Natural killer cell treated with Interleukin-12 subunit alpha and Interleukin-12 subunit beta and Interleukin-15 and Interleukin-18, amount 100 ng/mL, for 72 hours (primary cell): ENCODE results near the gene LEFTY2. TPM values are rescaled to one million over a fixed set of nuclear protein-coding genes. Genes with fewer than 3 reads are reported as not detected.
"Not testable (repeated sequence)": the region's sequence is repeated elsewhere in the genome, so short reads cannot be mapped to it uniquely, and the experiment has no call there.

Experiments
- ATAC-seq, 2 donors: fragments of 150-1000 bp; cut with Tn5 transposase in 1 of 2; sonication (Bioruptor Pico), chemical (Tn5 transposase) in 1 of 2; 2 replicates each; pipeline ENCODE4 v1.10.0; 2021
- DNase-seq: peaks from one replicate; pipeline ENCODE4 v3.0.0; 2022; ENCODE audit warnings: low spot score
- H3K27ac Mint-ChIP-seq, 2 donors: 1 replicate in 1 of 2; 2 replicates in 1 of 2; pipeline ENCODE4 v1.8.0; 2022; ENCODE audit warnings: mixed read lengths in 2 of 2, mild to moderate bottlenecking in 1 of 2, moderate library complexity in 1 of 2
- H3K27me3 Mint-ChIP-seq, 2 donors: 1 replicate in 1 of 2; 2 replicates in 1 of 2; pipeline ENCODE4 v1.8.0; 2022; ENCODE audit warnings: mixed read lengths in 2 of 2
- H3K36me3 Mint-ChIP-seq: one replicate; pipeline ENCODE4 v1.8.0; 2022; ENCODE audit warnings: mixed read lengths
- H3K4me1 Mint-ChIP-seq, 2 donors: 1 replicate in 1 of 2; 2 replicates in 1 of 2; pipeline ENCODE4 v1.8.0; 2022; ENCODE audit warnings: low read depth in 2 of 2, mixed read lengths in 2 of 2, mild to moderate bottlenecking in 1 of 2
- H3K4me3 Mint-ChIP-seq: one replicate; pipeline ENCODE4 v1.8.0; 2022; ENCODE audit warnings: mixed read lengths
- H3K9me3 Mint-ChIP-seq: 2 replicates; pipeline ENCODE4 v1.8.0; 2022; ENCODE audit warnings: mixed read lengths
- total RNA-seq, 2 donors: library from RNA; stranded (reverse); gene quantifications; one replicate each; pipeline ENCODE4 v1.2.3, GENCODE V29; 2022

The LEFTY2 gene
- total RNA-seq, 2 donors from 2014 or later, result not detected

- H3K4me3 Mint-ChIP-seq, result peak overlapping the region; percentile 44
- H3K4me1 Mint-ChIP-seq, result peaks cover 18 to 25% of the 10 kb centered on the region in 2 donors
- ATAC-seq (no peak), DNase-seq (no peak)
- no peaks in the 10 kb centered on the region for H3K36me3 Mint-ChIP-seq
- H3K27me3 Mint-ChIP-seq, result peaks cover 0 to 3% of the 10 kb centered on the region in 2 donors
- H3K27ac Mint-ChIP-seq, result peak overlapping the region in 1 of 2 donors; percentile 52
- no peaks in the 10 kb centered on the region for H3K9me3 Mint-ChIP-seq
These were observed 44.5 kb downstream of the LEFTY2 start for GRCh38 chr1:225896494-225896893.

- H3K27me3 Mint-ChIP-seq, result peaks cover 0 to 4% of the 10 kb centered on the region in 2 donors
- no peaks in the 10 kb centered on the region for H3K36me3 Mint-ChIP-seq
These were observed 48.7 kb downstream of the LEFTY2 start for GRCh38 chr1:225892307-225892706.

GRCh38 chr1:225891229-225891972 is 49.6 kb downstream of the LEFTY2 start:
- Mint-ChIP-seq H3K4me1 (peaks cover under 1 to 1% of the 10 kb centered on the region in 2 donors), H3K36me3 (no peaks in the 10 kb centered on the region), H3K9me3 (no peaks in the 10 kb centered on the region), H3K27me3 (peaks cover 0 to 4% of the 10 kb centered on the region in 2 donors), H3K4me3 (no peak overlapping the region), H3K27ac (no peak overlapping the region)
- ATAC-seq (no peak), DNase-seq (no peak)

More at GRCh38 chr1:225892307-225892706, 48.7 kb downstream of the LEFTY2 start:
- no peaks in the 10 kb centered on the region for H3K9me3 Mint-ChIP-seq
- no peak overlapping the region for H3K27ac Mint-ChIP-seq
- H3K4me3 Mint-ChIP-seq, result no peak overlapping the region
- peaks cover 9 to 11% of the 10 kb centered on the region in 2 donors for H3K4me1 Mint-ChIP-seq
- DNase-seq (no peak), ATAC-seq (no peak)

GRCh38 chr1:225890346-225891228 is 50.4 kb downstream of the LEFTY2 start:
- no peak for DNase-seq
- Mint-ChIP-seq H3K9me3 (no peaks in the 10 kb centered on the region), H3K27ac (no peak overlapping the region), H3K4me1 (no peaks in the 10 kb centered on the region), H3K4me3 (no peak overlapping the region), H3K36me3 (no peaks in the 10 kb centered on the region), H3K27me3 (peaks cover 0 to 4% of the 10 kb centered on the region in 2 donors)
- ATAC-seq, result no peak

- peaks cover 0 to 4% of the 10 kb centered on the region in 2 donors for H3K27me3 Mint-ChIP-seq
- H3K27ac Mint-ChIP-seq, result no peak overlapping the region
- ATAC-seq (no peak), DNase-seq (no peak)
- H3K9me3 Mint-ChIP-seq, result no peaks in the 10 kb centered on the region
- H3K4me3 Mint-ChIP-seq, result no peak overlapping the region
- no peaks in the 10 kb centered on the region for H3K36me3 Mint-ChIP-seq
- H3K4me1 Mint-ChIP-seq, result no peaks in the 10 kb centered on the region
These were observed 51.3 kb downstream of the LEFTY2 start for GRCh38 chr1:225889743-225890142.

- Mint-ChIP-seq H3K36me3 (no peaks in the 10 kb centered on the region), H3K27ac (no peak within 1 kb of the TSS), H3K4me3 (no peak within 1 kb of the TSS), H3K4me1 (peaks cover under 1% of the 10 kb centered on the region in 2 donors), H3K9me3 (no peaks in the 10 kb centered on the region), H3K27me3 (peaks cover 0 to 4% of the 10 kb centered on the region in 2 donors)
- DNase-seq (no peak), ATAC-seq (peak in 1 of 2 donors; percentile 48)
These were observed 52.0 kb downstream of the LEFTY2 start, which contains the start of gene LEFTY1 for GRCh38 chr1:225888898-225889601. Gene LEFTY1, minus strand, starts transcription at chr1:225889146. Its CDS starts 80 bp downstream, at chr1:225889066.

- DNase-seq, result no peak
- no peaks in the 10 kb centered on the region for H3K9me3 Mint-ChIP-seq
- no peaks in the 10 kb centered on the region for H3K36me3 Mint-ChIP-seq
- H3K4me3 Mint-ChIP-seq, result no peak overlapping the region
- no peak for ATAC-seq
- H3K27me3 Mint-ChIP-seq, result peaks cover 0 to 4% of the 10 kb centered on the region in 2 donors
- peaks cover 6 to 7% of the 10 kb centered on the region in 2 donors for H3K4me1 Mint-ChIP-seq
- H3K27ac Mint-ChIP-seq, result no peak overlapping the region
These were observed 52.6 kb downstream of the LEFTY2 start for GRCh38 chr1:225888289-225888897.

GRCh38 chr1:225887554-225888288 is 53.3 kb downstream of the LEFTY2 start:
- DNase-seq, ATAC-seq: not testable (repeated sequence)

GRCh38 chr1:225887030-225887314 is 54.0 kb downstream of the LEFTY2 start:
- Mint-ChIP-seq H3K9me3 (no peaks in the 10 kb centered on the region), H3K4me3 (no peak overlapping the region)
- DNase-seq, result no peak

More at GRCh38 chr1:225887554-225888288, 53.3 kb downstream of the LEFTY2 start:
- H3K36me3 Mint-ChIP-seq, H3K4me3 Mint-ChIP-seq, H3K27ac Mint-ChIP-seq, H3K27me3 Mint-ChIP-seq, H3K9me3 Mint-ChIP-seq: not testable (repeated sequence)
- peaks cover 10 to 11% of the 10 kb centered on the region in 2 donors for H3K4me1 Mint-ChIP-seq

More at GRCh38 chr1:225887030-225887314, 54.0 kb downstream of the LEFTY2 start:
- Mint-ChIP-seq H3K36me3 (no peaks in the 10 kb centered on the region), H3K4me1 (peaks cover 10 to 11% of the 10 kb centered on the region in 2 donors), H3K27ac (no peak overlapping the region), H3K27me3 (peaks cover 0 to 4% of the 10 kb centered on the region in 2 donors)
- no peak for ATAC-seq

Other genes starting within 250 kb of the LEFTY2 start
- 100 to 1,000 TPM; 183 to 194 TPM for gene SRP9, start 163.4 kb downstream of the LEFTY2 start, total RNA-seq
- 1 to 10 TPM; 1.6 to 2.4 TPM for gene EPHX1, start 131.1 kb downstream of the LEFTY2 start, total RNA-seq
- gene TMEM63A, start 58.8 kb downstream of the LEFTY2 start, total RNA-seq, result 10 to 100 TPM; 42.7 to 53.6 TPM
- not detected for gene LEFTY1, start 52.1 kb downstream of the LEFTY2 start, total RNA-seq
- 100 to 1,000 TPM; 102 to 127 TPM for gene PYCR2, start 17.0 kb downstream of the LEFTY2 start, total RNA-seq
- 10 to 100 TPM; 25.5 to 30.4 TPM for gene SDE2, start 58.1 kb upstream of the LEFTY2 start, total RNA-seq
- gene H3-3A, start 121.5 kb upstream of the LEFTY2 start, total RNA-seq, result 100 to 1,000 TPM; 174 to 259 TPM
- gene ACBD3, start 245.5 kb upstream of the LEFTY2 start, total RNA-seq, result 10 to 100 TPM; 27.6 to 30.3 TPM